ENCODE results near the gene SDK2. TPM values are rescaled to one million over a fixed set of nuclear protein-coding genes. Genes with fewer than 3 reads are reported as not detected.

SDK2 gene
- total RNA-seq, 4 donors from 2014 or later, result 0.18 to 3.3 (median 1.2) TPM

- no peaks in the 10 kb centered on the region for H3K27me3 ChIP-seq
- H3K9me3 ChIP-seq, result no peaks in the 10 kb centered on the region
- TF ChIP-seq POLR2A (IDR thresholded peaks at IDR 0.05) (no peak), CTCF (IDR thresholded peaks at IDR 0.05) (no peak)
- H3K4me1 ChIP-seq, result peaks cover 0 to 5% (median 0%) of the 10 kb centered on the region in 4 donors
- DNase-seq, result no peak
- H3K4me3 ChIP-seq, result no peak overlapping the region
- no peaks in the 10 kb centered on the region for H3K36me3 ChIP-seq
- H3K27ac ChIP-seq, result no peak overlapping the region
These were observed 213.4 kb downstream of the SDK2 start for GRCh38 chr17:73430848-73431247.

DNA sequence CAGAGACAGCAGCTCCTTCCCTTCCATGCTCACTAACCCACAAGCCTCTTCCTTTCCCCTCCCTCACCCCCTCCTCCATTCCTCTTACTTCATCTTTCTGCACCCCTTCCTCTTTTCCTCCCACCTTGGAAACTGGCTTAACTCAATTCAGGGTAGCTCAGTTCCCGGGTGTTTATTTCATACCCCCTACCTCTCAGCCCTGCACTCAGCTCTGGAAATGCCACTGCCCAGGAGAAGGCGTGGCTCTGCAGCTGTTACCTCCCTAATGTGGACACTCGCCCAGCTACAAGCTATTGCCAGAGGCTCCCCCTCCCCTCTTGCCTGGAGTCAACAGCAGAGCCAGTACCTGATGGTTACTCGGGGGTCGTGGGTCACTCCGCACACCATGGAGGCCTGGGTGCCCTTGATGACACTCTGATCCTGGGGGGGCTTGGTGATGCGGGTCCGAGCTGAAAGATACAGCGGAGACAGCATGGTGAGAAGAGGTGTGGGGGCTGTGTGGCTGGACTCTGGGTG lies 214.0 kb downstream of the SDK2 start:
- no peak for DNase-seq

GRCh38 chr17:73429440-73430164 lies 214.6 kb downstream of the SDK2 start:
- Histone ChIP-seq H3K9me3 (no peaks in the 10 kb centered on the region), H3K4me3 (no peak overlapping the region), H3K27ac (no peak overlapping the region), H3K36me3 (no peaks in the 10 kb centered on the region), H3K4me1 (peaks cover 0 to 5% (median 0%) of the 10 kb centered on the region in 4 donors), H3K27me3 (no peaks in the 10 kb centered on the region)
- DNase-seq, result peak; percentile 82 to 92 (median 89)
- TF ChIP-seq CTCF (IDR thresholded peaks at IDR 0.05) (peak; percentile 82 to 95 (median 90)), POLR2A (IDR thresholded peaks at IDR 0.05) (no peak)

More for the DNA sequence above, 214.0 kb downstream of the SDK2 start:
- no peaks in the 10 kb centered on the region for H3K27me3 ChIP-seq
- peaks cover 0 to 5% (median 0%) of the 10 kb centered on the region in 4 donors for H3K4me1 ChIP-seq
- no peak overlapping the region for H3K4me3 ChIP-seq
- H3K9me3 ChIP-seq, result no peaks in the 10 kb centered on the region
- no peak for TF ChIP-seq POLR2A (IDR thresholded peaks at IDR 0.05)
- no peaks in the 10 kb centered on the region for H3K36me3 ChIP-seq
- H3K27ac ChIP-seq, result no peak overlapping the region

DNA sequence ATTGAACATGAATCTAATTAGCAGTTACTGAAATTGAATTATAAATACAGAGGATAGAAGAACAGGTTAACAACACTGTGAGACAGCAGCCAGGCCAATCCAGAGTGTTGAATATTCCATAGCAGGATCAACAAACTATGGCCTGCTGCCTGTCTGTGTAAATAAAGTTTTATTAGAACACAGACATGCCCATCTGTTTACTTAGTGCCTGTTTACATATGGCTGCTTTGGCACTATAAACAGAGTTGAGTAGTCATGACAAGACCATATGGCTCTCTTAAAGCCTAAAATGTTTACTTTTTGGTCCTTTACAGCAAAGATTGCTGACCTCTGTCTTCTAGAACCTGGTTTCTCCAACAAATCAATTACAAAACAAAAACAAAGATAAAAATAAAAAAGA lies 217.0 kb downstream of the SDK2 start:
- no peak for DNase-seq
- Histone ChIP-seq H3K27me3 (no peaks in the 10 kb centered on the region), H3K4me1 (peaks cover 0 to 5% (median 0%) of the 10 kb centered on the region in 4 donors), H3K36me3 (no peaks in the 10 kb centered on the region), H3K9me3 (no peaks in the 10 kb centered on the region), H3K4me3 (no peak overlapping the region), H3K27ac (no peak overlapping the region)
- no peak for TF ChIP-seq POLR2A (IDR thresholded peaks at IDR 0.05)
- no peak for TF ChIP-seq CTCF (IDR thresholded peaks at IDR 0.05)

DNA sequence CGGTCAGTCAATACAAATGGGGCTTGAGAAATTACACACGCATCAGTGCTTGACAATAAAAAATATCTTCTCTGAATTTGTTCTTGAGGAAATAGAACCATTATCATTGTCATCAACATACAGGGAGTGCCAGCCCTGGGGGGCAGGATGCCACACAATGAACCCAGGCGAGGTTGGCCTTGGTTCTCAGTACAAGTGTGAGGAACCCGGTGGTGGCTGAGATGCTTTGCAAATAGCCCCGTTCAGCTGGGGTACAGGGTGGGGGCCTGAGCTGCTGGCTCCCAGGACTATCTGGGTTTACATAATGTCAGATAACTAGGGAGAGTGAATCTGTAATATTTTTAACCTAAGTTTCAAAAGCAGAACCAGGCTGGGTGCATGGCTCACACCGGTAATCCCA lies 219.7 kb downstream of the SDK2 start:
- Histone ChIP-seq H3K27ac (no peak overlapping the region), H3K4me1 (peaks cover 0 to 2% (median 0%) of the 10 kb centered on the region in 4 donors), H3K4me3 (no peak overlapping the region), H3K36me3 (no peaks in the 10 kb centered on the region), H3K27me3 (no peaks in the 10 kb centered on the region), H3K9me3 (no peaks in the 10 kb centered on the region)
- no peak for TF ChIP-seq CTCF (IDR thresholded peaks at IDR 0.05)
- TF ChIP-seq POLR2A (IDR thresholded peaks at IDR 0.05), result no peak
- no peak for DNase-seq

DNA sequence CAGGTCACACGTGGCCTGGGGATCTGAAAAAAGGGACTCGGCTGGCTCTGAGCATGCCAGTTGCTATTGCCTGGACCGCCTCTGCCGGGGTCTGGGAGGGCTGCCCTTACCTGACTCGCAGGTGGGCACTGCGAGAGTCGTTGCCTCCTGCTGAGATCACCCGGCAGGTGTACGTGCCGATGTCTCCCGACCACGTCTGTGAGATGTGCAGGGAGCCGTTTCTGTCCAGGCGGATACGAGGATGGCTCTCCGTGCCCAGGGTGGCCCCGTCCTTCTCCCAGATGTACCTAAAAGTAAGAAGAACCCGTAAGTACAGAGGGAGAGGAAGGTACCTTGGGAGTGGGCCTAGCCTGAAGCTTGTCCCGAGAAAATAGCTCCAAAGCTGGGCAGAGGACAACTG lies 220.4 kb downstream of the SDK2 start:
- no peak for TF ChIP-seq CTCF (IDR thresholded peaks at IDR 0.05)
- TF ChIP-seq POLR2A (IDR thresholded peaks at IDR 0.05), result no peak
- Histone ChIP-seq H3K27me3 (no peaks in the 10 kb centered on the region), H3K27ac (no peak overlapping the region), H3K36me3 (no peaks in the 10 kb centered on the region), H3K4me1 (no peaks in the 10 kb centered on the region), H3K4me3 (no peak overlapping the region), H3K9me3 (no peaks in the 10 kb centered on the region)
- no peak for DNase-seq

Data from Peyer's patch (tissue), 4 donors.